NCI-H748 treated with DMSO at 0.1 percent for 48 hours (cell line): ENCODE measurements around the gene BCKDHB.
"Not testable (repeated sequence)": the region's sequence is repeated elsewhere in the genome, so short reads cannot be mapped to it uniquely, and the experiment has no call there.

Experiments used
- DNase-seq: peaks from one replicate; lab custom pipeline; 2025; lab: John Stamatoyannopoulos, UW

The BCKDHB gene

DNA sequence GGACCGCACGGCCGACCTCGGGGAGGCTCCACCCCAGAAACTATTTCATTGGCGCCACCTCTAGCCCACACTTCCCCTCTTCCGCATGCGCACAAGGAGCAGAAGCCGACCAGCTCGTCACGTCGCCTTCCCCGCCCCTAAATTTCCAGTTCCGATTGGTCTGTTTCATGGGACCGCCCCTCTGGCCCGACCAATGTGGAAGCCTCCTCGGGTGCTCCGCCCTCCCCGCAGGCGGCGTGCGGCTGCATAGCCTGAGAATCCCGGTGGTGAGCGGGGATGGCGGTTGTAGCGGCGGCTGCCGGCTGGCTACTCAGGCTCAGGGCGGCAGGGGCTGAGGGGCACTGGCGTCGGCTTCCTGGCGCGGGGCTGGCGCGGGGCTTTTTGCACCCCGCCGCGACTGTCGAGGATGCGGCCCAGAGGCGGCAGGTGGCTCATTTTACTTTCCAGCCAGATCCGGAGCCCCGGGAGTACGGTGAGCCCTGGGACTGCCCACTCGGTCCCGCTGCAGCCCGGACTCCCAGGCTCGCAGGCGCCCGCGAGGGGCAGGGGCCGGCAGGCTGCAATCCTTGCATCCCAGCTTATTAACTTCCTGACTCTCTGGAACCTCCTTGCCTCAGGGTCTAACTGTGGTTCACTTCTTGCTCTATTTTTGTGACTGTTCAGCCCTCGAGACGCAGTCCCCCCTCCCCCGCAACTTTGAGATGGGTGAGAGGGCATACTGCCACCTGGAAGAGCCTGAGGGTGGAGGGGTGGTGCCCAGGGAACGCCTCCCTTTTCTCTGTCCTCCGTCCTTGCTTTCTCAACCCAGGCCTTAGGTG is at the start of gene BCKDHB:
TSS of gene BCKDHB (plus strand) at position 254 of the 818 bp plus-strand sequence. CDS start at position 277, 23 bp downstream.
- peak; percentile 97 for DNase-seq

DNA sequence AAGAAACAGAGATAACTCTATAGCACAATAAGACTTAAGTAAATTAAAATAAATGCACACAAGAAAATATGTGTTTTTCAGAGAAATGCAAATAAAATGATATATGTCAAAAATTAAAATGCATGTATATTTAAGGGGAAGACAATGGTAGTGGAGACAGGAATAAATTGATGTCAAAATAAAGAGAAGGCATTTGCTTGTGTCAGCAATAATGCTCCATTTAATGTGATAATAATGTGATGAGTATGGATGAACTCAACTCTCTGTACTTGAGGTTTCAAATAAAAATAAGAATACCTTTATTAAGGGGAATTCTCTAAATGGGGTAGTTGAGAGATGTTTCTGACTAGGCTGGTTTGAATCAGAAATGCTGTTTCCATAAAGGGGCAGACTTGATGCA is 45.7 kb upstream of the BCKDHB start:
- DNase-seq: no peak

DNA sequence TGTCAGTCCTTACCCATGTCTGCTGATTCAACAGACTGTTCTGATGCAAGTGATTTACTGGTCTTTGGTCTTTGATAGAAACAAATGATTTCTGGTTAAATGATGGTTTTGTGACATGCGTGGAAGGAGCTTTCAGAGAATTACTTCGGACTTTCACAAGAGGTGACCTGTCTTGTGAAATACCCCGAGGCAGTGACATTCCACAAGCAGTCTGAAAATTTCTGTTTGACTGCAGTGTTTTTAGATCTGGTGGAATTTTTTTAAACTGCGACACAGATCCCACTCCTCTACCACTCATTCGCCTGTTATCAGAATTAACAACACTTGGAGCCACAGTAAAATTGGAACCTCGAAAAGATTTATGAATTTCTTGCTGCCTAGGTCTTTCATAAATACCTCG is 38.3 kb upstream of the BCKDHB start:
- not testable (repeated sequence) for DNase-seq

DNA sequence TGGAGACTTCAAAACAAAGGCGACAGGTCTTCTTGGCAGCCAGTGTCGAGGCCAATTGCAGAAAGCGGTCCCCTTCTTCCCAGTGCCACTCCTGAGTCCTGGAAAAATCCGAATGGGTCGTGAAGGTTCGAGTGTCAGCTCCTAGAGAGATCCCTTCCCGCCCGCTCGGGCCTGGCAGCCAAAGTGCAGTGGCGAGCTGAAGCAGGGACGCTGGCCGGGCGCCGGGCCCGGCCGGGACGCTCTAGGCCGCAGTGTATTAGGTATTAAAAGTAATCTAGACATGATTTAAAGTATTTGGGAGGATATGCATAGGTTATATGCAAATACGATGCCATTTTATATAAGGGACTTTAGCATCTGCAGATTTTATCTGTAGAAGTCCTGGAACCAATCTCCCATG is 36.0 kb upstream of the BCKDHB start:
- DNase-seq: not testable (repeated sequence)

DNA sequence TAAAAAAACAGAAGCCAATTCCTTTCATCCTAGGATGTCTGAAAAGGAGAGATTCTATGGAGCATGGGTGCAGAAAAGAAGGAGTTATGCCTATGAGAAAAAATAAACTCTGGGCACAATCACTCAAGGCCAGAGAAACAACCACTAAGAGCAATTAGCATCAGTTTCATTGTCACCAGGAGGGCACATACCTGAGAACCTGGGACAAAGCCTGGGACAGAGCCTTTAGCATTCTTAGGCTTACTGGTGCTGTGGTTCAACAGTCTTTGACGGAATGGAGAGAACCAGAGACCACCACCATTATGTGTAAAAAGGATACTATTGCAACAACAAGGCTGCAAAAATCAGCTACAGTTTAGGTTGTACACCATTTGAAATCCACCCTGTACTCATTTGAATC is 29.4 kb upstream of the BCKDHB start:
- no peak for DNase-seq

DNA sequence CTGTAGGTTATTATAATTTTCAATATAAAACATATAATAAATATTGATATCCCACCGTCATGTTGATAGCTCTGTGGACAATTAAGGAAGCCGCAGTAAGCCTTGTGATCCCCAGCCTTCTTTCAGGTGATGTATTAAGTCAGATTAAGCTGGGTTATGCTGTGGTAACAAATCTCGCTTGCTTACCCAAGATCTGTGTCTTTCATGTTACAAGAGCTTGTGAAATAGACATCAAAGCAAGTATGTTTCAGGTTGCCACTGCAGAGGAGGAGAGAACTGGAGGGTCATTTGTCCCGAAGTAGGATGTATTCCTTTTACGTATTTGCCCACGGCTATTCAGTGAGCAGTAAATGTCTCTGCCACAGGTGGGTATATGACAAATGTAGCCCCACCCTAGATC is 17.8 kb upstream of the BCKDHB start:
- DNase-seq: no peak

DNA sequence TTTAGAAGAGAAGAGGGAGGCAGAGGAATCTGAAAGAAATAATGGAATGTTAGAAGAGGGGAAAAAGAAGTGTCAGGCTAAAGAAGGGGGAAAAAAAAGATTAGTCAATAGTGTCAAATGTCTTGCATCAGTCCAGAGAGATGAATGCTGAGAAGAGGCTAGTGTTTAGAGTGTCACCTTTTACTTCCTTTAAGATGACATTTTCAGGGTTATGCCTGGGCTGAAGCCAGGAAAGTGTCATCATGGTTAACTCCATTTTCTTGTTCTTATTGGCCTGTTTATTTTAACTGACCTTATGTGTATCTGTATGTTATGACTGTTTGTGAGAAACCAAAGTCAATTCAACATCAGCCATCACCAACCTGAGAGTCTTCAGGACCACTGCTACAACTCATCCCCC is 15.0 kb upstream of the BCKDHB start:
- no peak for DNase-seq

DNA sequence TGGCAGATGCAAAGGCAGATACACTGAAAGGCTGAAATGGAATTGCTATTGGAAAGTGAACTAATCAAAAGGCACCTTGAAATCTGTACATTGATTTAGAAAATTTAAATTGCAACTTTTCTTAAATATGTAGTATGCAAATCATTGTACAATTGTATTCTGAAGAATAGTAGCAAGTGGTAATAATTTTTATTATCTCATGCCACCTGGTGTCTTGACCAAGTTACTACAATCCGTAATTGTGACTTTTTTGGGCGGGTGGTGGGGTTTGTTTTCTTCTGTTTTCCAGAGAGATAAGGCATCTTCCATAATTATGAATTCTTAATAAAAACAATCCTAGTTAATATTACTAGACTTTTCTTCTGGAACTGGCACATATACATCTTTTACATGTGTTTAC is 12.5 kb upstream of the BCKDHB start:
- DNase-seq: no peak

DNA sequence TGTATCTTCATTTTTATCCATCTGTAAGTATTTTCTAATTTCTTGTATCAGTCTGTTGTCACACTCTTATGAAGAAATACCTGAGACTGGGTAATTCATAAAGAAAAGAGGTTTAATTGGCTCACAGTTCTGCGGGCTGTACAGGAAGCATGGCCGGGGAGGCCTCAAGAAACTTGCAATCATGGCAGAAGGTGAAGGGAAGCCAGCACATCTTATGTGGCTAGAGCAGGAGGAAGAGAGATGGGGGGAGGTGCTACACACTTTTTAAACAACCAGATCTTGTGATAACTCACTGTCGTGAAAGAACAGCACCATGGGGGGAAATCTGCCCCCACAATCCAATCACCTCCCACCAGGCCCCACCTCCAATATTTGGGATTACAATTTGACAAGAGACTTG is 10.9 kb upstream of the BCKDHB start:
- DNase-seq: no peak

DNA sequence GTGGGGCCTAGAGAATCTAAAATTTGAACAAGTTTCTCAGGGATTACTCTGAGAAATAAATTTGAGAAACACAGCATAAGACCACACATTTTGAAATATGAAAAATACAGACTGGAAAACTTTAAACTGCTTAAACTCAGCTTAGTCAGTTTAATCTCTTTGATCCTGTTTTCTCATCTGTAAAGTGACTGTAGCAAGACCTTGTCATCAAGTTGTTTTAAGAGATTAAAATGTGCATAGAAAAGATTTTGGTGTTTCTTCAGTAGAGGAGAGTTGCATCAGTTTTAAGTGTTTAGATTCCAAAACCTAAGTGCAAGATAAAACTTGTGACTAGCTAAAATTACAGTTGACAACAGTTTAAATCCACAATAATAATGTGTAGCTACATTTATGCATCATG is 8.1 kb upstream of the BCKDHB start:
- no peak for DNase-seq

DNA sequence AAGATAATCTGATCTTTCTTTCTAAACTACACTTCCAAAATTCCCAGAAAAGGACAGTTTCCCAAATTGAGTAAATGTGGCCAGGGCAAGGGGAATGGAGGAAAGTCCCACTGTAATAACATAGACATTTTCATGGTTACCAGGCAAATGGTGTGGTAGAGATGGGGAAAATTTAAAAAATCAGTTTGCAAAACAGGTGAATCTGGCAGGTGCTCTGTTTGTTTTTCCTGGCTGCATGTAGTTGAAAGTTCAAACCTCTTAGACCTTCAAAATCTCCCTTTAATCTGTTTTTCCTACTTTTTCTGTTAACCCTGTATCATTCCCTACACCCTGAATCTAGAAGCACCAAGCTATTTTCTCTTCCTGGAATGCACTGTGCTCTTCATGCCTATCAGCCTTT is 2.0 kb upstream of the BCKDHB start:
- DNase-seq: no peak

DNA sequence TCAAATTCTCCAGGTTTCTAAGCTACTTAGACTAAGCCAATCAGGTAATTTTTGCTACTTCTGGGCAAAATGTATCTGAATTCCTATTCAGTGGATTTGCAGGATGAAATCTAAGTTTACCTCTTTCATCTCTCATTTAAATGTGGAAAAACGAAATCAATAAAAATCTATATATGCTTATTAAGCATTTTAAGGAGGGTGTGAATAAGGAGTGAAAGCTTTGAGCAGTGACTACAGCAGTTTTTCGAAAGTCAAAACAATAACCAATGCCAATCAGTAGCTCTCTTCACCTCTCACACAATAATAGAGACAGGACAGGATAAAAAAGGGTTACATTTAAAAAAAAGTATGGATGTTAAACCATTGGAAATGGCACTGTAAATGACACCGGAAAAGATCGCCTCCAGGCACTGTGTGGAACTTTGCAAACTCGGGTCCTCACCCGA is 476 bp upstream of the BCKDHB start:
- no peak for DNase-seq

DNA sequence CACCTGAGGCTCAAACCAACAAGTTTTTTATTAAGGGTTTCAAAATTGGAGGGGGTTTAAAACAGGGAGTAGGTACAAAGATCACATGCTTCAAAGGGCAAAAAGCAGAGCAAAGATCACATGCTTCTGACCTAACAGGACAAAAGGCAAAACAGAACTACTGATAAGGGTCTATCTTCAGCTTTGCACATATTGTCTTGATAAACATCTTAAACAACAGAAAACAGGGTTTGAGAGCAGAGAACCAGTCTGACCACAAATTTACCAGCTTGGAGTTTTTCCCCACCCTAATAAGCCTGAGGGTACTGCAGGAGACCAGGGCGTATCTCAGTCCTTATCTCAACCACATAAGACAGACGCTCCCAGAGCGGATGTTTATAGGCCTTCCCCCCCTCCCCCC is 16.1 kb downstream of the BCKDHB start:
- DNase-seq: not testable (repeated sequence)

DNA sequence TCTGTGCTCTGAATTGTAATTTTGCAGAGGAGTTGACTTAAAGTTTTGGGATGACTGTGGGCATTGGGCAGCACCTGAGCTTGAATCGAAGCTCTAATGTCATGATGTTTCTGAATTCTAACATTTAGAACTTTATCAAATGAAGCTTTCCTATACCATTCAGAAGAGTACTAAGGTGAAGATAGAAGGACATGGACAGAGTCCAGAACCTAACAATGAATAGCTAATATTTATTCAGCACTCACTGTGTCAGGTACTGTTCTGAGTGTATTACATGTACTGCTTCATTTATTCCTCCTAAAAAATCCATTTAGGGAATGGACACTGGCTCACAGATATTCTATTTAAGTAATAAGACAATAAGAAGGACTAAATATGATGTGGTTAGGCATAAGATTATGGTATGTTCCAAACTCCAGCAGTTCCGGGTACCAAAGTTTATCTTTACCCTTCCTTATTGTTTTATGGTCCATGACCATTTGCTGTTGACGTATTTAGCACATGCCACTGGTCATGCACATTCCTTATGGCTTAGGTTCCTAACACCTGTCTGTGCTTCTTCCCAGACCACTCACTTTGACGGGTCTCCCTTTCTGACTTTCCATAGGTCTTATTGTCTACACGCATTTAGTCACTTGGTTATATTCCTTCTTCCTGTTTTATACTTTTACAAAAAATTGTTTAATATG is 20.3 kb downstream of the BCKDHB start:
- no peak for DNase-seq

DNA sequence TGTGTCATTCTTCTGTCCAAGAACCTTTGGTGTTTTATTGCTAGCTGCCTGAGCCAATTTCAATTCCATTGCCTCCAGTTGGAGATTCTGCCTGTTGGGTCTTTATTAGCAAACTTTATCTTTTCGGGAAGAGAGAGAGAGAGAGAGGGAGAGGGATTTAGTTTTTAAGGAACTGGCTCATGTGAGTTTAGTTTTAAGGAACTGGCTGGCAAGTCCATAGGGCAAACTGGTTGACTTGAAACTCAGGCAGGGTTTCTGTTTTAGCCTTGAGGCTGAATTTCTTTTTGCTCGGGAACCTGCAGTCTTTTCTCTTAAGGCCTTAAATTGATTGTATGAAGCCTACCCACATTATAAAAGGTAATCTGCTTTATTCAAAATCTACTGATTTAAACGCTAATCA is 23.0 kb downstream of the BCKDHB start:
- no peak for DNase-seq

DNA sequence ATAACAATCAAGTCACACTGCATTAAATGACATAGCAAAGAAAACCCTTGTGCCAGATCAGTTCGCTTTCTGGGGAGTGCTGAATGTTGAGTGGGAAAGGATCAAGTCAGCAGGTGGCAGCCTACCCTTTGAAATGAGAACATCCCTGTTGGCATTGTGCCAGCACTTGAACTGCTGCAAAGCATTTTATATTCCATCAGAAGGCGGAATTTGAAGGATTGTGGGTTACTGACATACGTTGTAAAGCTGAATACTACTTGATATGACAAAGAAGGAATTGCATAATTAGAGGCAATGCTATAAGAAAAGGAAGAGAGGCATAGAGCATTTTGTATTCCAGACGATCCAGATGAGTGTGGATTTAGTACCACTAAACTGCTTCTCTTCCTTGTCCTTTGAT is 26.5 kb downstream of the BCKDHB start:
- DNase-seq: peak; percentile 71

DNA sequence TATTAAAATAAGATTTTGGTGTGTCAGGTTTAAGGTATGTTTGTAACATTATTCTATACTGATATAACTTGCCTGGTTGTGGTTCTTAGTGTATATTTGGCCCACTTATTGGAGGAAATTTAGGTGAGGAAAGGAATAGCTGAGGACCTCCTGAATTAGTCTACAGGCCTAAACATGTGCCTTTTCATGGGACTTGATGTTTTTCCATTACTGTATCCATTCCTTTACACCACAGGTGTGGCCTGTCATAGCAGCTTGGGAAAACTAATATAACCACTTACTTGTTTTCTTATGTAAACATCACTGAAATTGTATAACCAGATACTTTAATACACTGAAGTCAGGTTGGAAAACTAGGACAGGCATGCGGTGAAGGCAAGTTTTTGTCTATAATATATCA is 27.6 kb downstream of the BCKDHB start:
- DNase-seq: no peak

DNA sequence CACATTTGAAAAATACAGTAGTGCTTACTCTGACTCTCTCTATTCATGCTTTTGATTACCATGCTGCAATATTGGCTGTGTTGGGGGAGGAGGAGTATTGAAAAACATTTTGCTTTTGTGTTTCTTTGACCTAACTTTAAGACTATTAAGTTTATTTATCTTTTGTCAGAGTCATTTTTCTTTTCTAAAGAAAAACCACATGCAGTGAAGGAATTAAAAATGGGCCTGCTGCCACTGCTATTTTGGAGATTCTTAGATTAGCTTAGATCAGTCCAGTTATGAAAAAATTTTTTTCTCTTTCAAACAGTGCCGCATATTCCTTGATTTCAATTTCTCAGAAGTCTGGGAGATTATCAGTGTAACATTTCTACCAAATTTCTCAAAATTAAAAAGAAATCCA is 36.1 kb downstream of the BCKDHB start:
- DNase-seq: no peak

DNA sequence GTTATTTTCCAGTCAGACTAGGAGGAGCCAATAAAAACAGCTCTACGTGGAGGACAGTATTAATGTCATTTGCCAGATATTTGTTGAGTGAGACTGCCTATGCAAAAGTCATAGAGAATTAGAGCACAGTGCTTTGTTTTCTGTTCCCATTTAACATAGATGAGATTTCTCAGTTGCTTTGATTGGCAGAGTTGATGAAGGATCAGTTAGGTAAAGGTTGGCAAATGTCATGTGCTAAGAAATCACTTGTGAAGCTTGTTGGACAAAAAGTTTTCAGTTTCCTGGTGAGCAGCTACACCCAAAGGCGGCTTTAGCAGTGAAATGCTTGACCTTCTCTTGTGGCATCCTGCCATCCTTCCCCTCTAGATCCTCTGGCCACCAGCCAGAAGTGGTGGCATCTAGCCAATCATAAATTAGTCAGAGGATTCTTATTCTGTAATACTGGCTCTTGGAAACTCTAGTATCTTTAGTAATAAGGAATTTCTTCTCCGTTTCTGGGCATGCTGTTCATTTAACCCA is 37.0 kb downstream of the BCKDHB start:
- DNase-seq: no peak

DNA sequence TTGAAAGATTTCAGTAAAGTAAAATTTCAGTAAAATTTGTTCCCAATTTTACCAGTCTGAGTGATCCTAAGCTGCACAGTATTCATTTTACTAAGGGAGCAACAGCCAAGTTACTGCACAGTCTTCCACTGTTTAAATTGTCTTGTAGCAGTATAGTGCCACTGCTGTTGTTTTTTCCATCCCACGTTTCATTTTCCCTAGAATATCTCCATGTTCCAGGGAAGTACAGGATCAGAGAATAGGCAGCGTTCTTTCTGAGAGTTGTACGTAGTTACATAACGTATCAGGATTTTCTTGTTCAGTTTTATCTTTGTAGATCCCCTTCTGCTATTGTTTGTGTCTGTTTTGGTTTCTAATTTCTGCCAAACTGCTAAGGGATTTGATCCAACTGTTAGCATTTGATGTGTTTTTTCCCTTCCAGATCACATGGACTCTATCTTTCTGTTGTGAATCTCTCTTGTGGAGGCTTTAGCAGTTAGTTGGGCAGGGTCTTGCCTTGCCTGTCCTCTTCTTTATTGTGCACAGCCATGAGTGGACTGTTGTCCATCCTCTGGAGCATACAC is 38.4 kb downstream of the BCKDHB start:
- no peak for DNase-seq

DNA sequence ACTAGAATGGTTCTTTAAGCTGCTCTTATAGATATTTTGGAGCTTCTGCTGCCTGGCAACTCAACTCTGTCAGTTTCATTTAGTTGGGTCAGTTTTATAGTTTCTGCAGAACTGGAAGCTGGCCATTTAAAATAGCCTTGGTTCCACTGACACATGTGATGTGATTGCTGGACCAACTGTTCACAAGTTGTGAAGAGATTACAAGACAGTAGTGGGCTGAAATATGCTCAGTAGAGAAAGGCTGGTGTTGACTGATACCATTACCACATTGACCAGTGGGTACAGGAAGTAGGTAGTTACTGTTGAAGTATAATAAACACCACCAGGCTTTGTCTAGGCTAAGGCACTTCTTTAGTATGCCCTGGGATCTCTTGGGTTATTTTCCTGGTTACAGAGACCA is 39.0 kb downstream of the BCKDHB start:
- DNase-seq: no peak

DNA sequence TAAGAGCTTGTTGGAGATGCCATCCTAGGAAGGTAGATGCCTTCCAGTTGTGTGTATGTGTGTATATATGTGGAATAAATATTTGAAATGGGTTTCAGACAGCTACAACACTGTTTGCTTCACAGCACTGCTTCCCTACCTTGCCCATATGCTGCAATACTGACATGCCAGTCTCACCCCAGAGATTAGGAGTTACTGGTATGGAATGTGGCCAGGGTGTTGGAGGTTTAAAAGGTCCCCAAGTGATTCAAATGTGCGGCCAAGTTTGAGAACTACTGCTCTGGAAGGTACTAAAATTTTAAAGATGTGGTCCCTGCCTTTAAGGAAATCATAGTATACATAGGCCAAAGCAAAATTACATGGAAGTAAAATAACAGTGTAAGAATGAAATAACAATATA is 39.5 kb downstream of the BCKDHB start:
- DNase-seq: no peak

DNA sequence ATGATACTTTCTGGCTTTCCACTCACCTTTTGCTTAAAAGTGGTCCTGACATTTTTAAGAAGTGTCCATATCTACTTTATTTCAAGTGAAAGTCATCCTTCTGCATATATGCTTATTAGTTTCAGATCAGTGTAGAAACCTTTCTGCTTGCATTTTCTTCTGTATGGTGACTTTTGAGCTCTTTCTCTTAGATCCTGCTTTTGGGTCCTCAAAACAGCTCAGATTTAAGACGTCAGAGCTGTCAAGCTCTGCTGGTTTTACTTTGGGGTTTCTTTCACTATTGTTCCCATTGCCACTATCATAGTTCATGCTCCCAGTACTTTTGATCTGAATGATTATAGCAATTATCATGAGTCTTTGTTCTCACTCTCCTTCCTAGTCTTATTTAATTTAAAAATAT is 41.7 kb downstream of the BCKDHB start:
- DNase-seq: no peak
